NCI-H128 (cell line): ENCODE measurements around the gene CUX1.
"Not testable (repeated sequence)": the region's sequence is repeated elsewhere in the genome, so short reads cannot be mapped to it uniquely, and the experiment has no call there.

ENCODE experiments used
- DNase-seq: peaks from one replicate; lab custom pipeline; 2025; ENCODE audit not compliant: unreplicated experiment; lab: John Stamatoyannopoulos, UW

CUX1 gene

DNA sequence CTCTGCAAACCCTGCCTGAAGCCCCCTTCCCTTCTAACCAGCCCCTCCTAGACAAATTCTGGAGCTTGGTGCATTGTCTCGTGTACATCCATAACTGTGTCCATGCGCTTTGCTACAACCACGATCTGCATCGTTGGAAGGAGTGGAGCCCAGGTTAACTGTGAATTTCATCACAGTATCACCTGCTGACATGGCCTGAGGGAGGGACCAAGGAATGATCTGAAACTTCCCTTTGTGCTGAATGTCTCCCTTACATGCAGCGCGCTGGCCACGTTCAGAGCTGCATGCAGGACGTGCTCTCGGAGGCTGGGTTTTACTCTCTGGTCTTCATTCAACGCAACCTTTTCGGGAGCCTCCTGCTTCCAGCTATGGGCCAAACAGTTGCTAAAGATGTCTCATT lies 222.3 kb downstream of the CUX1 start:
- DNase-seq: no peak

GRCh38 chr7:102040569-102040968 lies 223.1 kb downstream of the CUX1 start:
- no peak for DNase-seq

GRCh38 chr7:102042016-102042656 lies 224.7 kb downstream of the CUX1 start:
- no peak for DNase-seq

DNA sequence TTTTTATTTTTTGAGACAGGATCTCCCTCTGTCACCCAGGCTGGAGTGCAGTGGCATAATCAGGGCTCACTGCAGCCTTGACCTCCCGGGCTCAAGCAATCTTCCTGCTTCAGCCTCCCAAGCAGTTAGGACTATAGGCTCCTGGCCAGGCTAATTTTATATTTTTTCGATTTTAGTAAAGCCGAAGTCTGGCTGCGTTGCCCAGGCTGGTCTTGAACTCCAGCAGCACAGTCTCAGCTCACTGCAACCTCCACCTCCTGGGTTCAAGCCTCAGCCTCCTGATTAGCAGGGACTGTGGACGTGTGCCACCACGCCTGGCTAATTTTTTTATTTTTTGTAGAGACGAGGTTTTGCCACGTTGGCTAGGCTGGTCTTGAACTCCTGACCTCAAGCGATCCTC lies 225.4 kb downstream of the CUX1 start:
- not testable (repeated sequence) for DNase-seq

GRCh38 chr7:102044641-102044983 lies 227.2 kb downstream of the CUX1 start:
- no peak for DNase-seq

DNA sequence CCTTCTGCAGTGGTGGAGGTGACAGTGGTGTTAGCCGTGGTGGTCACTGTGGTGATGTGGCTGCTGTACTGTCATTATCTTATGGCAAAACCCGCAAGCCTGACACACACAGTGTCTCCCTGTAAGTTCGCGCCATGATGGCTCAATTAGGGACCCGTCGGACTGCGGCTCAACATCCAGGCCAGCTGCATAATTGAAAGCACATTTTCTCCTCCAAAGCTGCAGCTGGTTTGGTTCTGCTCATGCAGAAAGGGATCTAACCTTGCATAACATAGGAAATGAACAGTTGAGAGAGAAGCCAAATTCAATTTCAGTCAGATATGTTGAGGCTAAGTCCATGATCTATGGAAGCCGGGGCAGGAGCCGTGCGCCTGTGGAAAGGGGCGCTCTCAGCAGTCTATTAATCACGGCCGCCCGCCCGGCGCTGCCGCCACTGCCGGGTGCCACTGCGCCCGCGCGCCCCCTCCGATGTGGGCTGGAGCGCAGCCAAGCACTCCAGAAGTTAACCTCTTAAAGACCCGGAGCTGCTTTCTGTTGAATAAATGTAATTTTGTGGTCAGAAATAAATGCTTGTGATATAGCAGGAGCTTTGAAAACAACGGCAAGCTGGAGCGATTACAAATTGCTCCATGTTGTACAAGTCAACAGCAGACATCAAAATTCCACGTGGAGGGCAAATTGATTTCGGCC lies 227.7 kb downstream of the CUX1 start:
- no peak for DNase-seq

GRCh38 chr7:102045681-102046372 lies 228.4 kb downstream of the CUX1 start:
- DNase-seq: no peak

DNA sequence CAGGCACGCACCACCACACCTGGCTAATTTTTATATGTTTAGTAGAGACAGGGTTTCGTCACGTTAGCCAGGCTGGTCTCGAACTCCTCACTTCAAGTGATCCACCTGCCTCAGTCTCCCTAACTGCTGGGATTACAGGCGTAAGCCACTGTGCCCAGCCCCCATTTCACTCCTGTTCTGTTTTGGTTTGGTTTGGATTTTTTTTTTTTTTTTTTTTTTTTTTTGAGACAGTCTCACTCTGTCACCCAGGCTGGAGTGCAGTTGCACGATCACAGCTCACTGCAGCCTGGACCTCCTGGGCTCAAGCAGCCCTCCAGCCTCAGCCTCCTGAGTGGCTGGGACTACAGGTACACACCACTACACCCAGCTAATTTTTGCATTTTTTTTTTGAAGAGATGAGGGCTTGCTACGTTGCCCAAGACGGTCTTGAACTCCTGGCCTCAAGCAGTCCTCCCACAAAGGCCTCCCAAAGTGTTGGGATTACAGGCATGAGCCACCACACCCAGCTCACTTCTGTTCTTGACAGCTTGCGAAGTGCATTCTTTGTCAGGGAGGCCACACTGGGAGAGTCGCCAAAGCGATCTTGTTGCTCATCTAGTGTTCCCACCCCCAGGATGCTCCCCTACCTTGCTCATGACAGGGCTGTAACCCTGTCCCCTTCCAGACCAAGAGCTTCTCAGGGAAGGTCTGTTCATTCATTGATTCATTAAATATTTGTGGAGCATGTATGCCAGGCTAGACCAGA lies 229.1 kb downstream of the CUX1 start:
- DNase-seq: no peak

DNA sequence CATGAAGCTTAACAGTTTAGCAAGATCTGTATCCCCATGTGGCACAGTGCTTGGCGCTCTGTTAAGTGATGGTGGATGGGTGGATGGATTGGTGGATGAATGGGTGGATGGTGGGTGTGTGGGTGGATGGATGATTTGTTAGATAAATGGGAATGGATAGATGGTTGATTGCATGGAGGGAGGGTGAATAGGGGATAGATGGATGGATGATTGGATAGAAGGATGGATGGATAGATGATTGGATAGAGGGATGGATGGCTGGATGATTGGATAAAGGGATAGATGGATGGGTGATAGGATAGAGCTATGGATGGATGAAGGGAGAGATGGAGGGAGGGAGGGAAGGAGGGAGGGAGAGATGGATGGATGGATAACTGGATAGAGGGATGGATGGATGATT lies 229.7 kb downstream of the CUX1 start:
- DNase-seq: no peak

- DNase-seq: no peak
Observed at GRCh38 chr7:102049765-102050164, 232.3 kb downstream of the CUX1 start.

DNA sequence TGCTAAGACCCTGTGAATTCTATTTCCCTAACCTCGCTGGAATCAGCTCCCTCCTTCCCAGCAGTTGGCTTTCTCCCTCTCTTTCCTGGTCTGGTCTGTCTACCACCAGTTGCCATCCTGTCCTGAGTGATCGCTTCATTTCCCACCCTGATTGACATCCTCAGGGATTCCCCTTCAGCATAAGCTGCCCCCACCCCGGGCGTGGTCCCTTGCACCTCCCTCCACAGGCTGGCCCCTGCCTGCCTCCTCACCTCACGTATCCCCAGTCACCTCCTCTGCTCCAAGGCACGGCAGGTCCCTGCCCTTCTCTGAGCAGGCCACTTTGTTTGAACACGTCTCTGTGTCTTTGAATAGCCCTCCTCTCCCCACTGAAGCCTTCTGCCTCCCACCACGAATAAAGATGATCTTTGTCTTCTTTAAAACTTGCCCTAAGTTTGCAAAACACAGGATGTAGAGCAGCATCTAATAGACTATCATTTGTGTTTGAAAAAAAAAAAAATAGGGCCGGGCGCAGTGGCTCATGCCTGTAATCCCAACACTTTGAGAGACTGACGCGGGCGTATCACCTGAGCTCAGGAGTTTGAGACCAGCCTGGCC lies 233.5 kb downstream of the CUX1 start:
- no peak for DNase-seq

DNA sequence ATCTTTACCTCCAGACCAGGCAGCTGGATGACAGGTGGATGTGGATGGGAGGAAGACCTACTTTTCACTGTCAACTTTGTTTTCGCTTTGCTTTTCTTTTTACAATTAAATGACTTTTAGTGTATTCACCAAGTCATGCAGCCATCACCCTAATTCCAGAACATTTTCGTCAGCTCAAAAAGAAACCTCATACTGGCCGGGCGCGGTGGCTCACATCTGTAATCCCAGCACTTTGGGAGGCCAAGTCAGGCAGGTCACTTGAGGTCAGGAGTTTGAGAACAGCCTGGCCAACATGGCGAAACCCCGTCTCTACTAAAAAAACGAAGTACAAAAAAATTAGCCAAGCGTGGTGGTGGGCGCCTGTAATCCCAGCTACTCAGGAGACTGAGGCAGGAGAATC lies 234.3 kb downstream of the CUX1 start:
- DNase-seq: not testable (repeated sequence)

DNA sequence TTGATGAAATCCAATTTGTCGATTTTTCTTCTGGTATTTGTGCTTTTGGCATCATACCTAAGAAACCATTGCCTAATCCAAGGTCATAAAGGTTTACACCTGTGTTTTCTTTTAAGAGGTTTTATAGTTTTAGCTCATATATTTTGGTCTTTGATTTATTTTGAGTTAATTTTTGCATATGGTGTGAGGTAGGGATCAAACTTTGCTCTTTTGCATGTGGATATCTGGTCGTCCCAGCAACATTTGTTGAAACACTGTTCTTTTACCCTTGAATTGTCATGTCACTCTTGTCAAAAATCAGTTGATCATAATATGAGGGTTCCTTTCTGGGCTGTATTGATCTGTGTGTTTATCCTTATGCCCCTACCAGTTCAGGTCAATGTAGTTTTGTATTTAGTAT lies 236.7 kb downstream of the CUX1 start:
- no peak for DNase-seq

- no peak for DNase-seq
Observed at GRCh38 chr7:102055181-102055976, 238.0 kb downstream of the CUX1 start.

- no peak for DNase-seq
Observed at GRCh38 chr7:102059524-102059923, 242.1 kb downstream of the CUX1 start.

DNA sequence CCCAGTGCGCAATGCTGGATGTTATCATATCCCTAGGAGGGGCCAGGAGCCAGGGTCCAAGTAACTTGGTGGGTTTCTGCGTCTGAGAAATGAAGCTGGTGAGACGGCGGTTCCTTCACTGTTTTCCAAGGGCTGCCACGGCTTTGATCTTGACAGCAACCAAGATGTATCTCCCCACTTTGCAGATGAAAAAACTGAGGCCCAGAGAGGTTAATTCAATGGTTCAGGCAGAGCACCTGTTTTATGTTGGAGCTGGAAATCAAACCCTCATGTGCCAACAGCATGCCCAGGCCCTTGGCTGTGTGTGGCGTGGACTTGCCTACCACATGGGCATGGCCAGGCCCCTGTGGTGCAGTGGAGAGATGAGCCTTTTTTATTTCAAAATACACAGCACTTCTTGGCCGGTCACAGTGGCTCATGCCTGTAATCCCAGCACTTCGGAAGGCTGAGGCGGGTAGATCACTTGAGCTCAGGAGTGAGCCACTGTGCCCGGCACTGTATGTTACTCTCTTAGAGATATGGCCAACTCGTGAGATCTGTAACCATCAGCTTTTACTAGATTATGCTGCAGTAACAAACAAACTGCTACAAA lies 244.0 kb downstream of the CUX1 start:
- DNase-seq: no peak

- DNase-seq: no peak
Observed at GRCh38 chr7:102061981-102062390, 244.6 kb downstream of the CUX1 start.

GRCh38 chr7:102063690-102064180 lies 246.3 kb downstream of the CUX1 start:
- DNase-seq: no peak

DNA sequence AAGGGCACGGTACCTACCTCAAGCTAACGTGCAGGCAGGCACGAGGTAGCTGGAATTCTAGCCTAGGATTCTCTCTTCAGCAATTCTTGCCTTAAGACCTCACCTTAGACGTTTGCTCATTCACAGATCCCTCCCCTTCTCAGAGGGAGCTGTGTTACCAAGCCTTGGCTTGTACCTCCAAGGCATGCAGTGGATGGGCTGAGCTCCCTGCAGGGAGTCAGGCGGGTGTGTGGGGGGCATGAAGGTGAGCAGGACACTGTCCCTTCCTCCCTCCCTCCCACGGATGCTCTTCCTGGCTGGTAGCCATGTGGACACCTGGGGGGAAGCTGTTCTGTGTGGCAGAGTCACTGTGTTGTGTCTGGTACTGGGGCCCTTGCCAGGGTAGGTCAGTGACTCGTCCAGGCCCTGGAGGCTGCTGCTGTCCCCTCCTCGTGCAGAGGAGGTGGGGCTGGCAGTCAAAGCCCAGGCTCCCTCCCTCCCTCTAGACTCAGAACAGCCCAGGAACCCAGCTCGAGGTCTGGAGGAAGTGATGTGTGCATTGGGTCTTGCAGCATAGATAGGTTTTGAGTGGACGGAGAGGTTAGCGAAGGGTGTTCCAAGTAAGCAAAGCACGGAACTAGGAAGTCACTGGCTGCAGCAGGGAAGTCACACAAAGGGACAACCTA lies 247.1 kb downstream of the CUX1 start:
- DNase-seq: no peak
